Ishikawa (cell line): ENCODE data around the gene CYB5RL.

Source experiments
- CEBPB ChIP-seq: IDR thresholded peaks from 2 replicates; pipeline ENCODE4 v1.6.1; 2012
- CREB1 ChIP-seq: IDR thresholded peaks from 2 replicates; pipeline ENCODE4 v1.6.1; 2012; ENCODE audit warnings: low read depth
- EGR1 ChIP-seq: IDR thresholded peaks from 2 replicates; pipeline ENCODE4 v1.6.1; 2012
- EP300 ChIP-seq: IDR thresholded peaks from 2 replicates; pipeline ENCODE4 v1.6.1; 2012; ENCODE audit warnings: borderline replicate concordance
- FOXM1 ChIP-seq: IDR thresholded peaks from 2 replicates; pipeline ENCODE4 v1.6.1; 2012; ENCODE audit warnings: low read depth, borderline replicate concordance
- MAX ChIP-seq: IDR thresholded peaks from 2 replicates; pipeline ENCODE4 v1.6.1; 2012
- NFIC ChIP-seq: IDR thresholded peaks from 2 replicates; pipeline ENCODE4 v1.6.1; 2012
- RAD21 ChIP-seq: IDR thresholded peaks from 2 replicates; pipeline ENCODE4 v1.6.1; 2012; ENCODE audit warnings: low read depth
- TAF1 ChIP-seq: IDR thresholded peaks from 2 replicates; pipeline ENCODE4 v1.6.1; 2012; ENCODE audit warnings: low read depth, mild to moderate bottlenecking
- TF ChIP-seq, protein P1 (sequence below): IDR thresholded peaks from 2 replicates; pipeline ENCODE4 v1.6.1; 2012

DNA sequence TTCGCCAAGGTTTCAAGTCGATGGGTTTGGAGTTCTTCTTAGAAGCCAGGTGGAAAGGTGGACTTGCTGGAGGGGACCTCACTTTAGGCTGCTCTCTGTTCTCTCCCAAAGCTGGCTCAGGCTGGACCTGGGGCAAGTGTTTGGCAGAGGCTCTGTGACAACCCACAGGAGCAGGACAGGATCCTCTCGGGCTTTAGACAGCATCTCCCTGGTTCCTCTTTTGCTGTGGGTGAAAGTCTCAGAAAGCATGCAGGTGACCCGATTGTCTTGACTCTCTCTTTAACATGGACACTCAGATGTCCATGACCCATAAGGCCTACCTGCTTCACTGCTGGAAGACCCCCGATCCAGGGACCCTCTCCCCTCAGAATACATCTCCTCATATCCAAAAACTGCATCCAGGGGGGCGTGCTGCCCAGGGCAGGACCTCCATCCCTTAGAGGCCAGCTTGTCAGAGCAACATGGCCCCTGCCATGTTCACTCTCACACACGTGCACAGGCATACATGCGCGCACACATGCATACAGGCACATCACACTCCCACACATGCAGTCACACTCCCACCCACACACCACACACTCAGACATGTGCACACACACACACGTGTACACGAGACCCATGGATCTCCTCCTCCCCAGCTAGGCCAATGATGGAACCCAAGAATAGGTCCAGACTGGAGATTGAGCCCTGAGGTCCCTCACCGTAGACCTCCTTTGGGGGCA, 21.4 kb upstream of the CYB5RL start:
- TF ChIP-seq TAF1: no peak
- TF ChIP-seq EP300: no peak
- no peak for TF ChIP-seq MAX
- TF ChIP-seq NFIC: no peak
- TF ChIP-seq RAD21: no peak
- TF ChIP-seq FOXM1: no peak
- TF ChIP-seq, protein P1, sequence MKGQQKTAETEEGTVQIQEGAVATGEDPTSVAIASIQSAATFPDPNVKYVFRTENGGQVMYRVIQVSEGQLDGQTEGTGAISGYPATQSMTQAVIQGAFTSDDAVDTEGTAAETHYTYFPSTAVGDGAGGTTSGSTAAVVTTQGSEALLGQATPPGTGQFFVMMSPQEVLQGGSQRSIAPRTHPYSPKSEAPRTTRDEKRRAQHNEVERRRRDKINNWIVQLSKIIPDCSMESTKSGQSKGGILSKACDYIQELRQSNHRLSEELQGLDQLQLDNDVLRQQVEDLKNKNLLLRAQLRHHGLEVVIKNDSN: no peak
- no peak for TF ChIP-seq CEBPB
- TF ChIP-seq EGR1: no peak
- no peak for TF ChIP-seq CREB1
